Activated CD4-positive, alpha-beta T cell treated with anti-CD3 and anti-CD28 coated beads, Interleukin-2, amount 10 ng/mL, durations not matched to agents 7 days and 5 days (primary cell): Measurements from ENCODE around the gene PIGN. TPM values are rescaled to one million over a fixed set of nuclear protein-coding genes. Genes with fewer than 3 reads are reported as not detected.

Source experiments
- CTCF ChIA-PET: fragments of 350-600 bp; sonication (Branson Sonifier 250); formaldehyde crosslinking; loops from one replicate; lab custom pipeline; 2021; ENCODE audit warnings: antibody characterized with exemption; lab: Charles Lee
- POLR2A ChIA-PET: fragments of 350-600 bp; sonication (Branson Sonifier 250); formaldehyde crosslinking; loops from one replicate; lab custom pipeline; 2021; ENCODE audit warnings: antibody characterized with exemption; lab: Charles Lee
- DNase-seq: peaks from one replicate; pipeline ENCODE4 v3.0.0-alpha.2; 2020
- H3K27ac Mint-ChIP-seq: one replicate; pipeline ENCODE4 v1.8.0; 2021; ENCODE audit warnings: mild to moderate bottlenecking, moderate library complexity, mixed read lengths
- H3K27me3 Mint-ChIP-seq: one replicate; pipeline ENCODE4 v1.8.0; 2021; ENCODE audit warnings: mixed read lengths
- H3K36me3 Mint-ChIP-seq: one replicate; pipeline ENCODE4 v1.8.0; 2021; ENCODE audit warnings: low read depth, mixed read lengths
- H3K4me1 Mint-ChIP-seq: one replicate; pipeline ENCODE4 v1.8.0; 2021; ENCODE audit warnings: mixed read lengths
- H3K4me3 Mint-ChIP-seq: one replicate; pipeline ENCODE4 v1.8.0; 2021; ENCODE audit warnings: mild to moderate bottlenecking, moderate library complexity, mixed read lengths
- H3K9me3 Mint-ChIP-seq: one replicate; pipeline ENCODE4 v1.8.0; 2021; ENCODE audit warnings: mixed read lengths
- total RNA-seq, 2 experiments: library from RNA; stranded (reverse); gene quantifications; one replicate each; pipeline ENCODE4 v1.2.3, GENCODE V29; 2021

PIGN gene
- total RNA-seq, 2 experiments from 2014 or later: 28.5 to 31.8 TPM

DNA sequence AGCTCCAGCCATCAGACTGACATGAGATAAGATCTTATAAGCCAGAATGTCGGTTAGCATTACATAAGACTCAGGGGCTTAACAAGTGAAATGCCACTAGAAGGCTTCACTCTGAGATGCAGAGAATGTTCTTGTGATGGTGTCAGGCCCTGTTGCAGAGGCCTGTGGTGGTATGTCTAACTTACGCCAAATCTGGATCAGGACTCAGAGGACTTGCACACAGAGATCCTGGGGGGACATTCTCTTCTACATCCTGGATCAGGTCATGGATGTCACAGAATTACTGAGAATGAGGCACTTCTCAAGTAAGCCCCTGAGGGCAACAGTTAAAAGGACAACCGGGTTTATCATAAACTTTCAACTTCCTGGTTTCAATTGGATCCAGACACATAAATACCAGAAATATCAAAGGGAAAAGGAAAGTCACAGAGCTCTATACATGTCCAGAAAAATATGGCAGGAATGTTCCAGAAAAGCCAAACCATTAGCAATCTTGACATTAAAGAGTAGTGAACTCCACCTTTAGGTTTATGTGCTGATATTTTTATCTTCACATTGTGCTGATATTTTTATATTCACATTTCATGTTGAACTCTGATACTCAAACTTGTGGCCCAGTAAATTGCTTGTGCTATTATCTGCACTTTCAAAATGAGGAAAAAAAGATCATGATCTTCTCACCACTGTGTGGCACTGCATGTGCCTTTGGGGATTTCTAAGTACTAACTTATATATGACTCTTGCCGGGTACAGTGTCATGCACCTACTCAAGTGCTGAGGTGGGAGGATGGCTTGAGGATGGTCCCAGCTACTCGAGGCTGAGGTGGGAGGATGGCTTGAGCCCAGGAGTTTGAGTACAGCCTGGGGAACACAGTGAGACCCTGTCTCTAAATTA lies 156.5 kb downstream of the PIGN start:
- Mint-ChIP-seq H3K36me3 (no peaks in the 10 kb centered on the region), H3K27me3 (peaks cover 5% of the 10 kb centered on the region), H3K9me3 (peaks cover 6% of the 10 kb centered on the region), H3K4me1 (peaks cover 18% of the 10 kb centered on the region), H3K4me3 (no peak overlapping the region), H3K27ac (no peak overlapping the region)
- ChIA-PET CTCF (no interaction called here), POLR2A (no interaction called here)
- DNase-seq: no peak

DNA sequence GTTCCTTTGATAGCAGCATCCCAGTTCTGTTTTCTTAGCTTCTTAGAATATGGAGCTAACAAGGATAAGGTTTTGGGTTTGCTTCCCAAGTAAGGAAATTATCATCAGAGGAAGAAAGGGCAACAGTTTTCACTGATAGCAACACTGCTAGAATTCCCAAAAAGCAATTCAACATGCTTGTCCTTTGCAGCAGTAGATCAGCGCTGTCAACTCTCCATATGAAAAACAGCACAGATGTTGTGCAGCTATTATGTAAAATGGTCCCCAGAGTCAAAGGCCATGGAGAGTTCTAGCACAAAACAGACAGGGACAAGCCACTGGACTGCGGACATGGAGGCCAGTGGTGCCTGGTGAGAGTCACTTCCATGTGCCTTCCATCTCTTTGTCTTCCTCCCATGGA lies 158.1 kb downstream of the PIGN start:
- H3K36me3 Mint-ChIP-seq: no peaks in the 10 kb centered on the region
- peaks cover 4% of the 10 kb centered on the region for H3K9me3 Mint-ChIP-seq
- peaks cover 11% of the 10 kb centered on the region for H3K4me1 Mint-ChIP-seq
- CTCF ChIA-PET: interaction anchor here (1.2 to 1.5 kb wide), 3 partner anchors 8 to 12 kb away, joined by 3 to 5 read pairs (median 3); no protein-coding TSS in a partner anchor
- POLR2A ChIA-PET: no interaction called here
- H3K27me3 Mint-ChIP-seq: peaks cover 10% of the 10 kb centered on the region
- no peak for DNase-seq
- no peak overlapping the region for H3K27ac Mint-ChIP-seq
- H3K4me3 Mint-ChIP-seq: no peak overlapping the region

DNA sequence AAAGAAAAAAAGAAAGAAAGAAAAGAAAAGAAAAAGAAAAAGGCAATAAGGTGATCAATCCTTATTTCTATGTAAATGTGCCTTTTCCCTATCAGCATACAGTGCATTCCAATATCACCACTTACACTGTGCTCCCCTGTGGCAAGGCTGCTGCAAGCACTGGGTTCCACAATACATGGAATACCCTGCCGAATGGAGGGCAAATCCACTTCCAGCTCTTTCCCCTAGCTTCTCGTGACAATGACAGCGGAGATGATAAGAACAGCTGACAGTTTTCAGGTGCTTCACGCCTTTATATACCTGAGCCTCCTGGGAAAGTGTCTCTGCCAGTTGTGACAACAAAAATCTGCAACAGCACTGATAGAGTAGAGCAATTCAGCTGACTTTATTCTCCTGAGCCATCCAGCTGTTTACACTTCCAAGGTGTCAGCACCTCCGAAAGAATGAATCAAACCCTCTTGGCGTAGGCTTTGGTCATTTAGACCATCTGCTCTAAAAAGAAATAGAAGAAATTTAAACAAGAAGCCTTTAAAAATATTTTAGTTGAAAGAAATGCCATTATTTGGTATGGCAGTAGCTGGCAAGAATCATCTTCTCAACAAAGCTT lies 158.8 kb downstream of the PIGN start:
- Mint-ChIP-seq H3K27me3 (peaks cover 14% of the 10 kb centered on the region), H3K27ac (no peak overlapping the region), H3K4me3 (no peak overlapping the region), H3K36me3 (no peaks in the 10 kb centered on the region), H3K4me1 (peaks cover 4% of the 10 kb centered on the region), H3K9me3 (peaks cover 4% of the 10 kb centered on the region)
- CTCF ChIA-PET: interaction anchor here (1.4 to 1.5 kb wide), 2 partner anchors 9 to 10 kb away, joined by 3 to 5 read pairs; no protein-coding TSS in a partner anchor
- POLR2A ChIA-PET: no interaction called here
- DNase-seq: no peak

DNA sequence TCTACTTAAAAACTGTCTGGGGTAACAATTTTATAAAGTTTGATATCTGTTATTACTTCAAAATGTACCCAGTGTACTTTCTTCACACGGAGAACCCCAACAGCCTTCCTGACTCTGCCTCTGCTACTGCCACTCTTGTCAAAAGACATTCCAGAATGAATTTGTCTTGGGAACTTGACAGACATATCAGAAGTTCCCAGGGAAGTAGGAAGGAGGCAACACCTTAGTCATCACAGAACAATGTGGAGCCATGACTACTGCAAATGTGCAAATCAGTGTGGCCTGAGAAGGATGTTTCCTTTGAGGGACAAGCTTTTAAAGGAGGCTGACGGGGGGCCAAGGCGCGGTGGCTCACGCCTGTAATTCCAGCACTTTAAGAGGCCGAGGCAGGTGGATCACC lies 160.3 kb downstream of the PIGN start:
- H3K27ac Mint-ChIP-seq: no peak overlapping the region
- DNase-seq: no peak
- H3K9me3 Mint-ChIP-seq: no peaks in the 10 kb centered on the region
- H3K4me1 Mint-ChIP-seq: no peaks in the 10 kb centered on the region
- peaks cover 15% of the 10 kb centered on the region for H3K27me3 Mint-ChIP-seq
- ChIA-PET POLR2A (no interaction called here), CTCF (no interaction called here)
- H3K4me3 Mint-ChIP-seq: no peak overlapping the region
- no peaks in the 10 kb centered on the region for H3K36me3 Mint-ChIP-seq

DNA sequence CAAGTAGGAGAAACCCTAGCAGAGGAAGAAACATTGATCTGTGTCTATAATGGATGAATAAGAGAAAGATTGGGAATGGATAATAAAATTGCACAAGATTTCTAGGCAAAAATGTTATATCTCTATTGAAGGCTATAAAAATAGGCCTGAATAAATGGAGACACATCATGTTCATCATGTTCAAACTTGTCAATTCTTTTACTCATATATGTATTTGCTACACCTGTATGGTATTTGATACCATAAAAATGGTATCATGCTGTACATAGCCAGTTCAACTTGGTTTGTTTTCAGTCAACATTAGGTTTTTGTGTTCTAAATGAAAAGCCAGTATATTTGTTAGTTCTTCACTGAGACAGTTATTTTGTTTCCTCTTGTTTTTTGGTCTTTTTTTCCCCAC lies 161.9 kb downstream of the PIGN start:
- ChIA-PET CTCF (no interaction called here), POLR2A (no interaction called here)
- H3K4me3 Mint-ChIP-seq: no peak overlapping the region
- no peak for DNase-seq
- no peaks in the 10 kb centered on the region for H3K4me1 Mint-ChIP-seq
- H3K36me3 Mint-ChIP-seq: no peaks in the 10 kb centered on the region
- no peak overlapping the region for H3K27ac Mint-ChIP-seq
- H3K9me3 Mint-ChIP-seq: no peaks in the 10 kb centered on the region
- peaks cover 15% of the 10 kb centered on the region for H3K27me3 Mint-ChIP-seq

DNA sequence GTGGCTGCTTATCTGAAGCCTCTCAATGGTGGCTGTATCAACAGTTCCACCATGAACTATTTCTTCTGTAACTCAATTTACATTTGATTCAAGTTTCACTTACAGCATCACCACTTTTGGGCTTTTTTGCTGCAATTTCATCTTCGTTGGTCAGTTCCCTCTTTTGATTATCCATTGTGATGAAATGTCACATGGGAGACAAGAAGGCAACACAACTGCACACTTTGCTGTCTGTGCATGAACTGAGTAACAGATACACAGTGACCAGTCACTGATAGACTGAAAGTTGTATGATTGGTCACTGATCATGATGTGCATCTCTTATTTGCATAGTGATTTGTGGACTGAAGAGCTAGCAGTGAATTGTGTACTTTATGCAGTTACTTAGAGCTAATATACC lies 163.3 kb downstream of the PIGN start:
- POLR2A ChIA-PET: no interaction called here
- H3K27ac Mint-ChIP-seq: no peak overlapping the region
- peaks cover 3% of the 10 kb centered on the region for H3K4me1 Mint-ChIP-seq
- H3K36me3 Mint-ChIP-seq: no peaks in the 10 kb centered on the region
- no peak overlapping the region for H3K4me3 Mint-ChIP-seq
- CTCF ChIA-PET: interaction anchor here (0.6 kb wide), 1 partner anchor 47 kb away, joined by 3 read pairs; no protein-coding TSS in a partner anchor
- DNase-seq: no peak
- H3K9me3 Mint-ChIP-seq: no peaks in the 10 kb centered on the region
- peaks cover 14% of the 10 kb centered on the region for H3K27me3 Mint-ChIP-seq

DNA sequence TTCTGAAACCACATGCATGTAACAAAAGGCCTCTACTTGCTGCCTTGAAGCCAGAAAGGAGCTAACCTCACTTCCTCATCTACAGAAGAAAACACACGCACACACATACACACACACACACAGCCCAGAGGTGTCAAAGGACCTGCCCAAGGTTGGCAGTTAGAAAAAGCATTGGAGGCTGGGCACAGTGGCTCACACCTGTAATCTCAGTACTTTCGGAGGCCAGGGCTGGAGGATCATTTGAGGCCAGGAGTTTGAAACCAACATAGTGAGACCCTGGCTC lies 168.2 kb downstream of the PIGN start:
- POLR2A ChIA-PET: no interaction called here
- peaks cover 3% of the 10 kb centered on the region for H3K4me1 Mint-ChIP-seq
- no peaks in the 10 kb centered on the region for H3K9me3 Mint-ChIP-seq
- no peaks in the 10 kb centered on the region for H3K36me3 Mint-ChIP-seq
- no peak overlapping the region for H3K27ac Mint-ChIP-seq
- H3K27me3 Mint-ChIP-seq: peaks cover 7% of the 10 kb centered on the region
- CTCF ChIA-PET: no interaction called here
- no peak overlapping the region for H3K4me3 Mint-ChIP-seq
- DNase-seq: peak; percentile 34

DNA sequence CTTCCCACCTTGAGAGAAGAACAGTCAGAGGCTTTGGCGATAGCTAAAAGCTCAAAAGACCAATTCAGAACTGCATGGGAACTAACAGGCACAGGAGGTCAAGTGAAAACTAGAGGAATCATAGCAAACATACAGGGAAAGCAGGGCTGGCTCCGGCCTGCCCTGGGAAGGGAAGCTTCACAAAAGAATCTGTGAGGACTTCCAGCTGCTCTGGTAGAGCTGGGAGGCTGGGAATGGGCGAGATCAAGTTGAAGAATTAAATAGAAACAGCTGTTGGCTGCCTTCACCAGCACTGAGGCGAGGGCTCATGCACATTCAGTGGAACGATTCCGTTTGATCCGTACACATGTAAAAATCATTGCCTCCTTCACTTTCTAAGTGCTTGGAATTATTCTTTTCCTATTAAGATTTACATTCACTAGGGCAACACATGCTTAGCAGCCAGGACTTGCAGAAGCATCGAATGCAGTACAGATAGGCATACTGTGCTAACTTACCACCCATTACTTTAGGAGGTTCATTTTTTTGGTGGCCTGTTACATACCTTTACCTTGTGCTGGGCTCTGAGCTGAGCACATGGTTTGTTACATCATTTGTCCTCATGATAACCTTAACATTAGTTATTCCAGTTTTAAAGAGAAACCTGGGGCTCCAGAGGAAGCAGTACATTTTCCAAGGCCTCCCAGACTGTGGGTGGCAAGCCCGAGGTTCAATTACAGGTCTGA lies 168.7 kb downstream of the PIGN start:
- Mint-ChIP-seq H3K9me3 (no peaks in the 10 kb centered on the region), H3K36me3 (no peaks in the 10 kb centered on the region), H3K4me1 (peaks cover 3% of the 10 kb centered on the region), H3K27ac (no peak overlapping the region), H3K27me3 (peaks cover 4% of the 10 kb centered on the region), H3K4me3 (no peak overlapping the region)
- POLR2A ChIA-PET: no interaction called here
- CTCF ChIA-PET: interaction anchor here (0.9 to 1.0 kb wide), 2 partner anchors 10 to 24 kb away, joined by 4 to 5 read pairs; no protein-coding TSS in a partner anchor
- no peak for DNase-seq

DNA sequence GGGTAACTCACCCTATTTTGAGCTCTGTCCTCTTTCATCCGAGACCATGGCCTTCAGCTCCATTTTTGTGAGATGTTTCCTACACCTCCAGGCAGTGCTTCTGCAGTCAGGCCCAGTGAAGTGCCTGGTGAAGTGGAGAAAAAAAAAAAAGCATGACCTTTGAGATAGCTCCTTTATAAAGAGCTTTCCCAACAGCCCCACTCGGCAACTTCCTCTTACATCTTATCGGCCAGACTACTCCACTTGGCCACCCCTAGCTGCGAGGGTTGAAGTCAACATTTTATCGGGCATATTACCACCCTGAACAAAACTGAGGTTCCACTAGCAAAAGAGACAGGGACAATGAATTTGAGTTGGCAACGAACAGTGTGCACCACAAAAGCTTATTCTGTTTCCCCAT lies 169.2 kb downstream of the PIGN start:
- DNase-seq: no peak
- H3K9me3 Mint-ChIP-seq: no peaks in the 10 kb centered on the region
- H3K27ac Mint-ChIP-seq: no peak overlapping the region
- no peaks in the 10 kb centered on the region for H3K36me3 Mint-ChIP-seq
- H3K4me1 Mint-ChIP-seq: peaks cover 3% of the 10 kb centered on the region
- POLR2A ChIA-PET: no interaction called here
- CTCF ChIA-PET: interaction anchor here (0.9 to 1.0 kb wide), 3 partner anchors 10 to 24 kb away, joined by 3 to 5 read pairs (median 4); no protein-coding TSS in a partner anchor
- peaks cover 2% of the 10 kb centered on the region for H3K27me3 Mint-ChIP-seq
- H3K4me3 Mint-ChIP-seq: no peak overlapping the region

DNA sequence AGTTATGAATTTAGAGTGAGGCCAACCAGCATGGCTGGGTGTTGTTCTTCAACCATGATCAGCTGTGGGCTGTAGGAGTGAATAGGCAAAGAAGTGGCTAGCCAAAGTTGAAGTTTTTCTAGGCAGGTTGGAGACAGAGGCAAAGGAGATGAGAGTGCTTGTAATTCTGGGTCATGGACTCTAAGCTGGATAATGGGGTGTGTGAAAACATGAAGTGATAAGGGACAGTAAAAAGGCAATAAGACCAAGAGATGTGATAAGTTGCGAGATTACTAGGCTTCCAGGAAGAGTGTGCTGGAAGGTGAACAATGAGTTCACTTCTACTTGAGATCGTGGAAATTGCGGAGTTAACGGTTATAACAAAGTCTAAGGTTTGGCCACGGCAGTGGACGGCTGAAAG lies 175.4 kb downstream of the PIGN start:
- ChIA-PET CTCF (interaction anchor here (0.6 kb wide), 1 partner anchor 22 kb away, joined by 3 read pairs; no protein-coding TSS in a partner anchor), POLR2A (no interaction called here)
- Mint-ChIP-seq H3K27ac (no peak overlapping the region), H3K36me3 (no peaks in the 10 kb centered on the region), H3K9me3 (peaks cover 3% of the 10 kb centered on the region), H3K4me1 (no peaks in the 10 kb centered on the region), H3K27me3 (peaks cover 9% of the 10 kb centered on the region), H3K4me3 (no peak overlapping the region)
- DNase-seq: no peak

DNA sequence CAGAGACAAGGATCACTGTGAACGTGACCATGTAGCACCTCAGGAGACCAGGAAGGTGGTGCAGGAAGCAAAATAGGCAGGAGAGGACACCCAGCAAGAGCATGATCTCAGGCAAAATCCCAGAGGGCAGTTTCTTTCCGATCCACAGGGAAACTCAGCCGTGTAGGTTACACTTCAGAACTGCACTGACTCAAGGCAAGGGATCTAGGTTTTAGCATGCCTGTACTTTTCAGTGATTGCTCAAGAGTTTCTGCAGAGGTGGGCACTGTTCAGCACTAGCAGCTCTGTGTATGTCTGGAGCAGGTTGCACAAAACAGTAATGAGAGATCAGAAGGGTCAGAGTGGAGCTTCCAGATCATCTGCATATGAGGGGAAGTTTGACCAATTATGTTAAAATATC lies 177.3 kb downstream of the PIGN start:
- H3K27ac Mint-ChIP-seq: no peak overlapping the region
- no peaks in the 10 kb centered on the region for H3K4me1 Mint-ChIP-seq
- DNase-seq: no peak
- CTCF ChIA-PET: no interaction called here
- H3K4me3 Mint-ChIP-seq: no peak overlapping the region
- H3K9me3 Mint-ChIP-seq: peaks cover 7% of the 10 kb centered on the region
- H3K36me3 Mint-ChIP-seq: no peaks in the 10 kb centered on the region
- H3K27me3 Mint-ChIP-seq: peaks cover 9% of the 10 kb centered on the region
- POLR2A ChIA-PET: no interaction called here

DNA sequence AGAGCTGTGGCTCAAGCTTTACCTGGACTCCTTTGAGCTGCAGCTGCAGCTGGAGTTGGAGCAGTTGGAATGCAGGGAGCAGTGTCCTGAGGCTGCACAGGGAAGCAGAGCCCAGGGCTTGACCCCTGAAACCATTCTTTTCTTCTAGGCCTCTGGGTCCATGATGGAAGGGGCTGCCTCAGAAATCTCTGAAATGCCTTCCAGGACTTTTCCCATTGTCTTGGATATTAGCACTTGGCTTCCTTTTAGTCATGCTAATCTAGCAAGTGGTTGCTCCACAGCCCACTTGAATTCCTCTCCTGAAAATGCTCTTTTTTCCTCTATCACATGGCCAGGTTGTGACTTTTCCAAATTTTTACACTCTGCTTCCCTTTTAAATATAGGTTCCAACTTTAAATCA lies 185.5 kb downstream of the PIGN start:
- peaks cover 8% of the 10 kb centered on the region for H3K4me1 Mint-ChIP-seq
- no peak overlapping the region for H3K4me3 Mint-ChIP-seq
- H3K27me3 Mint-ChIP-seq: peaks cover 3% of the 10 kb centered on the region
- DNase-seq: no peak
- H3K27ac Mint-ChIP-seq: no peak overlapping the region
- H3K36me3 Mint-ChIP-seq: peaks cover 4% of the 10 kb centered on the region
- ChIA-PET POLR2A (no interaction called here), CTCF (no interaction called here)
- peaks cover 31% of the 10 kb centered on the region for H3K9me3 Mint-ChIP-seq

DNA sequence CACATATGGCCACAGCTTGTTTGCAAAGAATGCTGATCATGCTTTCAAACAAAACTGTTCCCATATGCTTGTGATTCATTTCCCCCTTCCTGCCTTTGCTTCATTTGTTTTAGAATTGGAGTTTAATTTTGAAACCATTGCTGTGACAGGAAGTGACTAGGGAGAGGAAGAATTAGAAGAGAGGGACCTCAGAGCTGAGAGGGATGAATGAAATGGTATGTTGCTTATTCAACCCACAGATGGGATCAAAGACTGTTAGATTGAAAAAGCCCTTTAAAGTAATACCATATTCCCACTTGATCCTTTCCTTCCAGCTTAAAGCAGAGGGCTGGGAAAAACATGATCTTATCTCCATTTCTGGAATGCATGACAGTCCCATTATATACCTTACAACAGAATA lies 187.9 kb downstream of the PIGN start:
- POLR2A ChIA-PET: interaction anchor here (0.6 kb wide), 1 partner anchor 35 kb away, joined by 6 read pairs; no protein-coding TSS in a partner anchor
- H3K4me1 Mint-ChIP-seq: peaks cover 8% of the 10 kb centered on the region
- CTCF ChIA-PET: no interaction called here
- peaks cover 4% of the 10 kb centered on the region for H3K36me3 Mint-ChIP-seq
- H3K4me3 Mint-ChIP-seq: no peak overlapping the region
- no peaks in the 10 kb centered on the region for H3K27me3 Mint-ChIP-seq
- no peak for DNase-seq
- no peak overlapping the region for H3K27ac Mint-ChIP-seq
- peaks cover 25% of the 10 kb centered on the region for H3K9me3 Mint-ChIP-seq
